Fibroblast of skin of left quadriceps (primary cell): Measurements from ENCODE around the gene ADARB2.

Experiments
- DNase-seq, 2 experiments: peaks; one replicate each; pipeline ENCODE4 v3.0.0-alpha.2; 2013; ENCODE audit warnings: low read depth in 2 of 2

The ADARB2 gene

DNA sequence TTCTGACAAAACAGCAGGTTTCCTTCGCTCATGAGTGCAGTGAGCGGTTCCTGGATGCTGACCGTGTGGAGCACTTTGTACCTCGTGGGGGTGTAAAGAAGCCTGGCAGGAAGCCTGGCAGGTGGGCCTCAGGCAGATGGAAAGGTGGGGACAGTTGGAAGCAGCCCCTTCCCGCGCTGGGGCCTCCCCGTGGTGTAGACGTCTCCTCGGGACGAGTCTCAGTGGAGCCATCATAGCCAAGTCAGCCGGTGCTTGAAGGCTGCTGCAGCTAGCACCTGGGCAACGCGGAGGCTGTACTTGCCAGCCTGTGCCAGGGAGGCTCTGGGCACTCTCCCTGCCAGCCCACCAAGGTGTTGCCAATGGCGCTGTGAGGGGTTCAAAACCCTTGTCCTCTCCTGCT lies 526.7 kb downstream of the ADARB2 start:
- DNase-seq, result no peak

DNA sequence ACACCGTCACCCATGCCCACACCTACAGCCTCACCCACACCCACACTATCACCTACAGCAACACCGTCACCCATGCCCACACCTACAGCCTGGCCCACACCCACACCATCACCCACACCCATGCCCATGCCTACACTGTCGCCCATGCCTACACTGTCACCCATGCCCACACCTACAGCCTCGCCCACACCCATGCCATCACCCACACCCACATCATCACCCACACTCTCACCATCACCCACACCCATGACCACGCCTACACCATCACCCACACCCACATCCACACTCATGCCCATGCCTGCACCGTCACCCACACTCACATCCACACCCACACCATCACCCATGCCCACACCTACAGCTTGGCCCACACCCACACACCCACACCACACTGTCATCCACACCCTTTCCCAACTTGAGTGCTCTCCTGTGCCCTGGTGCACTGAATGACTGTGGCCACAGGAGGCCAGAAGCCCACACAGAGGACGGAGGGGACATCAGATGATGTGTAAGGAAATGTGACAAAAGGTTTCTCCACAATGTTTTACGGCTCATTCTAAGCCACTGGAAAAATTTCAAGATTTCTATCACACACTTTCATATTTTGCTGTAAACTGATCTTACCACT lies 527.9 kb downstream of the ADARB2 start:
- DNase-seq, result no peak

DNA sequence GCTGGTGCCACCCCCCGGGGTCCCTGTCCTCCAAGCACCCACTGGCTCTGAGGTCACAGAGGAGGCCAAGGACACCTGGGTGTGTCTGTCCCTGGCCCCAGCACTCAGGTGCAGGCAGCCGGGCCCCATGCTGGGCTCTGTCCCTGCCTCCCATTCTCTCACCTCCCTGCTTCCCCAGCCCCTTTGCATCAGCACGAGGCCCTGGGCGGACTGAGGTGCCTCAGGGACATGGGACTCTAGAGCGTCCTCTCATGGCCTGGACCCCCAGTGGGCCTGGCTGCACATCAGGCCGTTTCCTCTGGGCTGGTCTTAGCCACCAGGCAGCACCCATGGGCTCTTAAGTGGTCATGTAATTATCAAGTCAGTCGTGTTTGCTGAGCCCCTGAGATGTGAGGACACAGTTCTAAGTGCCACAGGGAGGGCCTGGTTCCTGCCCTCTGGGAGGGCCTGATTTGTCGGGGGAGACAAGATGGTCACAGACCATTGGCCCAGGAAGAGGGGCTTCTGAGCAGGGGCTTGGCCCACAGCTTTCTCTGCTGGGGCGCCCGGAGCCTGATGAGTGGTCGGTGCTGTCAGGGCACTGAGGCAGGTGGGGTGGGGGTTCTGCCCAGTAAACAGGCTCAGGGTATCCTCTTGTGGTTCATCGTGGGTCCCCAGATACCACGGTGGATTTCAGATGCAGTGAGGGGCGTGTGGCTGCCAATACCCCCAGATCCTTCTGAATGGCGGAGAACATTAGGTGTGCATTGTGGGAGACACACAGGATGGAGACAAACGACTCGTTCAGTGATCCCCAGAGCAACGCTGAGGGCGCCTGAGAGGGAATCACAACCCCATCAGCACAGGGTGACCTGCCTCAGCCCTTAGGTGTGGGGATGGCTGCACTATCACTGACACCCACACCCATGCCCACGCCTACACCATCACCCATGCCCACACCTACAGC lies 528.7 kb downstream of the ADARB2 start:
- DNase-seq, result no peak

DNA sequence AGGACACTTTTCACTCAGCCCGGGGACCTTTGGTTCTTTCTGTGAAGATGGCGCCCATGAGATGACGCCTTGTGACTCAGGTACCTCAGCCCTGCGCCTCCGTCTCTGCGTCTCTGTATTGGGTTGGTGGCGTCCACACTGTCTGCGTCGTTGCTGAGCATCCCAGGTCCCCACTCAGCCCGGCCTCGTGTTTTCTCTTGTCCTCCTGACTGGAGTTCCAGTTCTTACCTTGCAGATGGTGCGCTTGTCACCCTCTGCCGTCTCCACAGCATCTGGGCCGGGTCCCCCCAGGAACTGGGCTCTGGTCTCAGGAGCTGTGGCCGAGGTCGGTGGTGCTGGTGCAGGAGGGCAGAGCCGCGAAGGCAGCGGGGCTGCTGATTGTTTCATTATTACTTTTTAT lies 530.7 kb downstream of the ADARB2 start:
- DNase-seq, result no peak

DNA sequence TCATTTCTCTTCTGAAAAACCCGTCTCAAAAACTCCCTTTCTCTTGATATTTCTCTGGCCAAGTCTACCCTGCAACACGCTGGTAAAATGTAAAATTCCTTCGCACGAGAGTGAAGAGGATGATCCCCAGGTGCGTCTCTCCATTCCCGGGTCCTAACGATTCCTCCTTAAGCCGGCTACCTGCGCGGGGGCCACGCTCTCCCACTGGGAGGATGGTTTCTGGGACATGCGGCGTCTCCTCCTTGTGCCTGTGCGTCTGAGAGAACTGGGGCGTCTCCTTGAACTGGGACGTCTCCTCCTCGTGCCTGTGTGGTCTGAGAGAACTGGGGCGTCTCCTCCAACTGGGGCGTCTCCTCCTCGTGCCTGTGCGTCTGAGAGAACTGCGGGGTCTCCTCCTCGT lies 531.2 kb downstream of the ADARB2 start:
- DNase-seq, result no peak

DNA sequence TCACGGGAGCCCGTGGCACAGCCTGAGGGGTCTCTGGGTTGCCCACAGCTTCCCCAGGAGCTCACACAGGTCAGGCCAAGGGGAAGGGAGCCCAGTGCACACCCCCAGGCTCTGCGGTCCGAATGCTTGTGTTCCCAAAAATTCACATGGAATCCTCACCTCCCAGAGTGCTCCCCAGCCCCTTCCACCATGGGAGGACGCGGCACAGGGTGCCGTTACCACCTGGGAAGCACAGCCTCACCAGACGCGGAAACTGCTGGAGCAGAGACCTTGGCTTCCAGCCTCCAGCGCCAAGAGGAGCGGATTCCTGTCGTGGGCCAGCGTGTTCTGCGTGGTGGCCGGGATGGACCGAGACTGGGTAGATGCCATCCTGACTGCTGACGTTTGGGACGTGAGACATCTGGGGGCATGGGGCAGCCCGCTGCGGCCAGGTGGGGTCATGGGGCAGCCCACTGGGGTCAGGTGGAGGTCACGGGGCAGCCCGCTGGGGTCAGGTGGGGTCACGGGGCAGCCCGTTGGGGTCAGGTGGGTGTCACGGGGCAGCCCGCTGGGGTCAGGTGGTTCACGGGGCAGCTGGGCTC lies 531.8 kb downstream of the ADARB2 start:
- DNase-seq, result no peak

DNA sequence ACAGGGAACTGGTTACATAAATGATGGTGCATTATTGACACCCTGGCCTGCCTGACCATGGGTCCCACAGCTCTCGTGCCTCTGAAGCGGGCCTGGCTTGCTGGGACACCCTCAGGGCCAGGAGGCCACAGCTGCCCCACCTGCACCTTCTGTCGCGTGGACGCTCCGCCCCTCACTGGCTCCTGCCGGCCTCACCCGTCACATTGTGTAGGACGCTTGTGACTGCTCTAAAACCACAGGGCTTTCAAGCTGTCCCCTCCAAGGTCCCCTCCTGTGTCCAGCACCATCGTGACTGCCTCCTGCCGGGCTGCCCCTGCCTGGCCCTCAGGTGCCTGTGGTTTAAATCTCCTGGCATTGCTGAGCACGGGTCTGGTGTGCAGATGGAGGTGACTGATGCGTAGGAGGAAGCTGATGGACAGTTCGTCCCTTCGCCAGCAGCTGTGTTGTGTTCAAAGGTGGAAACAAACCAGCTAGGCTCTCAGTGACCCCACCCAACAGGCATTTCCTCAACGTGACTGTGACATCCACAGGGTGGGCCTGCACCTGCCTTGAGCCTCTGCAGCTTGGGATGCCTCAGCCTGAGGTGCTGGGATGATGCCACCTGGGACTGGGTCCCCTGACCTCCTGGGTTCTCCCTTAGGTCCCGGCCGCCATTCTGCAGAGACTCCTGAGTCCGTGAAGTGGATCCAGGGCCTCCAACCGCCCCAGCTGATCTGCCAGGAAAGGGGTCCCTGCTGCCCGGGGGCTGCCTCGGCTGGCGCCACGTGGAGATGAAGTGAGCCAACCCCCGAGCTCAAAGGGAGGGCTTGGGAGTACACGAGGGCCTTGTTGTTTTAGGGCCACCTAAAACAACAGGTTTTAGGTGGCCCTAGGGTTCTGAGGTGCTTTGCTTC lies 532.6 kb downstream of the ADARB2 start:
- DNase-seq, result no peak

DNA sequence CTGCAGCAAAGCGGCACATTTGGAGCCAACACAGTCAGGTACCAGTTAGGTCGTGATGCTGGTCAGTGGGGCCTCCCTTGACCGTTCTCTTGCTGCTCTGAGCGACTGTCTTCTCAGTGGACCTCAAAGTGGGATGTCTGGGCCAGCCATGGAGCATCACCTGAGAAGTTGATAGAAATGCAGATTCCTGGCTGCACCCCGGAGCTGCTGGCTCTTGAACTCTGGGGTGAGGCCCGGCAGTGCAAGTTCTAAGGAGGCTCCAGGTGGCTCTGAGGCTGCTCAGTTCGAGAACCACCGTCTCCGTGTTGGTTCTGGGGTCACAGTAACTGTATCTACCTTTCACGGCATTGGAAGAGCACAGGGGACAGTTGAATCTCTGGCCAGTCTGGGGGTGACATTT lies 533.6 kb downstream of the ADARB2 start:
- DNase-seq, result no peak

DNA sequence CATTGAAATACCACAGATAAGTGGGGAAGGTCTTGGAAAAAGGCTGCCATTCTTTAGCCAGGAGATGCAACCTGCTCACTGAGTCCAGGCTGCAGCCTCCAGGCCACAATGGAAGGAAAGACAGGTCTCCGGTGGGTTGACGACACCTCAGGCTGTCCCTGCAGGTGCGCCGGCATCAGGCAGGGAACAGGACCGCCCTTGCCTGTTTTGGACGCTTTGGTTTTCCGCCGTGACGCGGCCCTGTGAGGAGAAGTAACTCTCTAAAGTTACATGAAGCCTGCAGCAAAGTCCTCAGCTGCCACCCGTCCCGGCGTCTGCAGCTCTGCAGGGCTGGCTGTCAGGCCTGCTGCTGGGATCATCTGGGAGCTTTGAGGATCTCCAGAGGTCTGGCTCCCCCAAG lies 534.1 kb downstream of the ADARB2 start:
- no peak for DNase-seq

DNA sequence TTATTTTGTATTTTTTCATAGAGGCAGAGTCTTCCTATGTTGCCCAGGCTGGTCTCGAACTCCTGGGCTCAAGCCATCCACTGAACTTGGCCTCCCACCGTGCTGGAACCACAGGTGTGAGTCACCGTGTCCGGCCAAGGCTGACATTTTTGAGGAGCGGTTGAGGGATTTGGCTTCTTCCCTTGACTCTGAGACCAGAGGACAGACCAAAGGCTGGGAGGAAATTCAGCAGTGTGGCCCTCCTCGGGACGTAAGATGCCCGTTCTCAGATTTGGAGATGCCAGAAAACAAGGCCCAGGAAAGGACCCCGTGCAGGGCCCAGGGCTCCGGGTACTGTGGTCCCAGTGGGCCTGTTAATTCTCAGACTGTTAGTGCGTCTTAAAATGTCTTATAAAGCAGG lies 535.0 kb downstream of the ADARB2 start:
- DNase-seq, result no peak

DNA sequence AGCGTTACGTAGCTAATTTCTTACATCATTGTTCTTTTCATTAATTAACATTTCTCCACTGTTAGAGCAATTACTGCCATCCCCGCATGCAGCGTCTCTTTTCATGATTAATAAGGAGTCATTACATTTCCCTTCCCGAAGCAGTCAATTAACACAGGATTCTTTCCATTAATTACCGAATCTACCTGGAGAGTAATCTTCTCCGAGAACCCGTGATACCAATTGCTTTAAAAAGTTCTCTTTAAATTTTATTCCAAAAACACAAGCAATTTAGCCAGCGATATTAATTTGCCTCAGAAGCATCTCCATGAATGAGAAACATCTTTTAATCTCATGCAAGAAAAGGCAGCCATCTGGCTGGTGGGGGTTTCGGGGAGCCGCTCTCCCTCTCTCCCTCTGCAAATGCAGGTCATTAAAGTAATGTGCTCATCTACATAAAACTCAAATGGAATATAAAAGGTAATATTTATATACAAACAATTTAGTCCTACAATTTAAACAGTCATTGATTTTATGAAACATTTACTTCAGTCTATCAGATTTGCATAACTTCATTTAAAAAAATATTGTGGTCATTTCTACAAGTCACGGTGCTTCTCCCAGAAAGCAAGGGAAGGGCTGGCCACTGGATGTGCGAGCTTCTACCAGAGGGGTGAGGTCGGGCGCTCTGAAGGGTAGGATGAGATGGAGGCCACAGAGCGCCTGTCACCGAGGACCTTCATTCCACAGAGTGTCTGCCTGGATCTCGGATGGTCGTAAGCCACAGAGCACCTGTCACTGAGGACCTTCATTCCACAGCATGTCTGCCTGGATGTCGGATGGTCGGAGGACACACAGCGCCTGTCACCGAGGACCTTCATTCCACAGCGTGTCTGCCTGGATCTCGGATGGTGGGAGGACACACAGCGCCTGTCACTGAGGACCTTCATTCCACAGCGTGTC lies 536.2 kb downstream of the ADARB2 start:
- DNase-seq, result no peak

DNA sequence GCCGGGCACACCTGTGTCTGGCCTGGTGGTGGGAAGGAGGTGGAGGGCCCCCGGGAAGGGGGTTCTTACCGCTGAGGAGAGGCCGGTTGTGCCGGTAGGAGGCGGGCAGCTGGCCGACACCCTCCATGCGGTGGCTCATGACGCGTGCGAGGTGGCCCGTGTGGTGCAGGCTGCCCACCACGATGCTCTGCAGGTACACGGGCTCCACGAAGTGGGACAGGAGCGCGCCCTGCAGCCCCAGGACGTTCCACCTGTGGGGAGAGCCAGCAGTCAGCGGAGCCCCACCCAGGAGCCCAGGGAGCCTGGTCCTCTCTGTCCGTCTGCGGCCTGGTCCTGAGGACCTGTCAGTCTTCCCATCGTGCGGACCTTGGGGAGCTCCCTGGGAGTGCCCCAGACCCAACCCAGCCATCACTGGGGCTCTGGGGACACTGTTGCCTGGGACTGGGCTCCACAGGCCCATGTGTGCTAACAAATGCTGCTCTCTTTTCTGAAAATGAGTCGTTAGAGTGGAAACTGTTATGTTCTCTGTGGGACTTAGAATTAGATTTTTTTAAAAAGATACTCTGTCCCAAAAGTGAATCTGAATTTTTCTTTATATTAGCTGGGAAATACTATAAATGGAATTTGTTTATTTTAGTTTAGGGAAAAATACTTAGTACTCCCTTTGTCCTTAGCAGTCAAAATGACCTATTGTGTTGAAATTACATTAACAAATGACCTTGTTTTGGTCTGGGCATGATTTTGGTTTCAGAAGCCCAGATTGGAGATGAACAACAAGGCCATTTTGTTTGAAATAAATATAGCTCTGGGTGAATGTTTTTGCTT lies 537.2 kb downstream of the ADARB2 start:
- DNase-seq, result no peak

DNA sequence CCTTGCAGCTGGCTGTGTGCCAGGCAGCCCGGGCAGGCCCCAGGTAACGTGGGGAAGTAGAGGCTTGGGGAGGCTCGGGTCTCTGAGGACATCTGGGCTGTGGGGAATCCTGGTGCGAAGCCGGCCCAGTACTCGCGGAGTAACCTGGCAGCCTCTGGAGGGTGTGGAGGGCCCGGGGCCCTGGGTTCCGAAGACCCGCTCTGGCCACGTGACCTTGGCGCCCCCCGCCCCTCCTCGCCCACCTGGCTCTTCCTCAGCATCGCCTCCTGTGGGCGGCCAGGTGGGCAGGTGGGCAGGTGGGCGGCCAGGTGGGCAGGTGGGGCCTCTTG lies 538.0 kb downstream of the ADARB2 start:
- no peak for DNase-seq

DNA sequence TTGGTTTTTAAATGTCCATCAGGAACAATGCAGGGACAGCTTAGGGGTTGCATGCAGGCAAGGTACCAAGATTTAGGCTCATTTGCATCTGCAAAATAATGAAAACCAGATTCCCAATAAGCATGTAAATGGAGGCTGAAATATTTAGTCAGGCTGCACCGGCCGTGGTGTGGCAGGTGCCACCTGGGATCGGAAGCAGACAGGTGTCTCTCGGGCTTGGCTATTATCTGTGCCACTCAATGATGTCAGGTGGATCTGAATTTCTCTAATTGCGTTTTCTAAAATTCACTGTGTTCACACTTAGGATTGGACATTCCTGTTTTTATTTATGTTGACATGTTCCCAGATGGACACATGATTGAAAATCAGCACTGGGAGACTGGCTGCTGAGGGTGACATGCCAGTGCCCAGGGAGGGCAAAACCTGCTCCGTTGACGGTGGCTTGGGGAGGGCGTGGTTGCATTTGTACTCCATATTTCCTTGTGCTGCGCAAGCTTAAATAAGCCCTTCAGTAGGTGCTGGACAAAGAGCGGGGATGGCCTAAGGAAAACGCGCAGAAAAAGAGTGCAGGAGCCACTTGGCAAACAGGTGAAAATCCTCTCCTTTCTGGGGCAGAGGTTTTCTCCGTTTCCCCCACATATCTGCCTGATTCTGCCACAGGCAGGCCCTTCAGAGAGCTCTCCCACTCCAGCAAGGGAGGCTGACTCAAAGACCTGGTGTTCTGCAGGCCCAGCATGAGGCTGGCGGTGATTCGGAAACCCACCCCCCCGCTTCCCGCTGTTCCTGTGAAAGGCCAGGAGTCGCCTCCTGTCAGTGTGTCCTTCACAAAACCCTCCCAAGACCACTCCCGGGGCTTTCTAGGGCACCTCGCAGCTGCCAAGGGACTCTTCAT lies 538.6 kb downstream of the ADARB2 start:
- no peak for DNase-seq

DNA sequence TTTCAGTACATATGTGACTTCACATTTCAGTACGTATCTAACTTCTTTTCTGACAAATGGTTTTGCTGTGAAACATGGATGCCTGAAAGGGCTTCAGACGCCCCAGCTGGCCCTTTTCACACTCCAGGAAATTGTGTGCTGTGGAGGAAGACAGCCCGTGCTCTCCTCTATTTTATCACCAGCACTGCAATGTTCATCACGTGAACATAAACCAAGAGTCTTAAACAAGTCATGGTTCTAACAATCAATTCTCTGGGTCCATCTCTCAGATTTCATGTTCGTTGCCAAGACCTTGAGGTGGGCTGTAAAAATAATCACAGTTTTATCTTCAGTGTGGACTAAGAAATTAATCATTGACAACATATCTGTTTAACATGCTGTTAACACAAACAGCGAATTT lies 539.9 kb downstream of the ADARB2 start:
- no peak for DNase-seq

DNA sequence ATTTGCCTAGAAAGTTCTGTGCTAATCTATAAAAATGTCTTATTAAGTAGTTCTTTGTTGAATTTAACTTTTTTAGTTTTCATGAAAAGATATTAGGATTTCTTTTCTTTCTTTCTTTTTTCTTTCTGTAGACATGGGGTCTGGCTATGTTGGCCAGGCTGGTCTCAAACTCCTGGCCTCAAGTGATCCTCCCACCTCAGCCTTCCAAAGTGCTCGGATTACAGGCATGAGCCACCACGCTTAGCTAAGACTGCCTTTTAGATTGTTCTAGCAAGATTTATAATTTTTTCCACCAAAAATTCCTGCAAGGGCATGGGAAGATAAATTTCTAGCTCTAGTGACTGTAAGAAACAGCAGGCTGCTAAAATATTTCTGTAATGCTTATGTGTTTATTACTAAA lies 540.7 kb downstream of the ADARB2 start:
- no peak for DNase-seq

DNA sequence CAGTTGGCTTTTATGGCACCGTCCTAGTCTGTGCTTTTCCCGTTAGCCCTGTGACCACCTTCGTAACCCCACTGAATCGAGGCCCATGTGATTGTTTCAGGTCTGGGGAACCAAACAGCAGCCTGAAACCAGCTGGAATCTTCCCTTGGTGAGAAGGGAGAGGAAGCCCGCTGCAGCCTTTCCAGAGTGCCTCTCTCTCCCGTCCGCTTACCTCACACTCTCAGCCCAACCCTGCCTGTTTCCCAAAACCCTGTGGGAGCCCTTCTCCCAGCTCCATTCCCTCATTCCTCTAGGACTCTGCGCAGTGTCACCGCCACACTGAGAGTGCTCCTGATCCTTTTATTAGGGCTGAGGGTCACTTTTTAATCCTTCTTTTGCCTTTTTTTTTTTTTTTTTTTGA lies 541.5 kb downstream of the ADARB2 start:
- no peak for DNase-seq

DNA sequence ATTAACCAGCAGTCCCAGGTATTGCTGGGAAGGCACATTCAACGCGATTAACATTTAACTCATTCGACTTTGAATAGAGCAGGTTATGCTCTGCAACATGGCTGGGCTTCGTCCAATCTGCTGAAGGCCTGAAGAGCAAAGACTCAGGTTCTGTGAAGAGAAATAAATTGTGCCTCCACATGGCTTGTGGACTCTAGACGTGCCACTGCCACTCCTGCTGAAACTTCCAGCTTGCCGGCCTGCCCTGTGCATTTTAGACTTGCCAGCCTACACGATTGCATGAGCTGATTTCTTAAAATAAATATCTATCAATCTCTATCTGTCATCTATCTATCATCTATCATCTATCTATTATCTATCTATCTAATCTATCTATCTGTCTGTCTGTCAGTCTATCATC lies 543.2 kb downstream of the ADARB2 start:
- no peak for DNase-seq

DNA sequence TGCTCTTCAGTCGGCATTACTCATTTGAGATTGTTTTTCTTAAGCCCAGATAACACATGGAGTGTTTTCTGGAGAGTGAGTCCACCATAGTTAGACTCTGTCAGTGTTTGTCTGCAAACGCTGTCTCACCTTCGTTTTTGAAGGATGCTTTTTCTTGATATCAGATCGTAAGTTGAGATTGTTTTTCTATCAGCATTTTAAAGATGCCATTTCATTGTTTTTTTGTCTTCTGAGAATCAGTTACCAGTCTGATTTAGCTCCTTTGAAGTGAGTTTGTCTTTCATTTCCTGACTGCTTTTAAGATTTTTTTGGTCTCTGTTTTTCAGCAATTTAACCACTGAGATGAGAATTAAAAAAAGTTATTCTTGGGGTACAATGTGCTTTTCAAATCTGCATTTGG lies 543.8 kb downstream of the ADARB2 start:
- no peak for DNase-seq
